Skeletal muscle cell (primary cell): ENCODE data around the gene GBP7.
"Not testable (repeated sequence)": the region's sequence is repeated elsewhere in the genome, so short reads cannot be mapped to it uniquely, and the experiment has no call there.

Experiments used
- DNase-seq: peaks from one replicate; pipeline ENCODE4 v3.0.0-alpha.2; 2010; ENCODE audit warnings: low read depth
- H3K4me3 ChIP-seq: 2 replicates; pipeline ENCODE4 v1.5.1; 2011; ENCODE audit warnings: low read depth, mild to moderate bottlenecking, control low read depth, low read length, moderate library complexity

Gene GBP7

GRCh38 chr1:89171067-89171438, 4.8 kb downstream of the GBP7 start:
- no peak overlapping the region for H3K4me3 ChIP-seq
- no peak for DNase-seq

DNA sequence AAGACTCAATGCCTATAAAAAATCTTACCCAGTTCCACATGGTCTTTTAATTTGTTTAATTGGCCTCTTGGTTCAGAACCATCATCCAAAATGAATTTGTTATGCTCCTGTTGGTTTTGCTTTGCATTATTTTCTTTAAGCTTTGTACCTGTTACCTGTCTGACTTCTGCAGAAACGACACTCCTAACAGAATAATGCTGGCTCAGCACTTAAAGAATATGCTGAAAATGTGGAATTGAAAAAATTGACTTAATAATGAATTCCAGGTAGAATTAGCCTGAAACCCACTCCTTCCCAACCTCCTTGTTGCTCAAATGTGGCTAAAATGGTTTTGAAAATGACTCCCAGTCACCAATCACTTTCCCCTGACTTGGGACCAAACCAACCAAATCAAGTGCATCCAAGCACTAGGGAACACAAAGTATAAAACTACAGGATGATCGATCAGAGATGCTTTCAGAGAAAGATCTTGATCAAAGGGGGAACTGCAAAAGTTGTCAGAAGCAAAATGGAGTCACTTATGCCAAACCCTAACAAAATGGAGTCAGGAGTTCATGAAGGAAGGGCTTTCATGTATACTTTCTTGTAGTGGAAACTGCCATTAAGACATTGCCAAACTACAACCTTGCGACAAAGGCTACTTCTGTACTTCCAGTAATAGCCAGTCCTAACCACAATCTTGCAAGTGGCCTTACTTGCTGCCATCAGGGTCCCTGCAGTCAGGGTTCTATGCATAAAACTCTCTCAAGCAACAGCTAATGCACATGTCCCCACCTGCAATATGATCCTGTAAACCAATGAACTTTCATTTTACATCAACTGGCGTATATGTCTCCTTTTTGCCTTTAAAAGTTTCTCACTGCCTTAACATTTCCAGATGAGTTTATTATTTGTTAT, 5.4 kb downstream of the GBP7 start:
- H3K4me3 ChIP-seq = no peak overlapping the region
- no peak for DNase-seq

DNA sequence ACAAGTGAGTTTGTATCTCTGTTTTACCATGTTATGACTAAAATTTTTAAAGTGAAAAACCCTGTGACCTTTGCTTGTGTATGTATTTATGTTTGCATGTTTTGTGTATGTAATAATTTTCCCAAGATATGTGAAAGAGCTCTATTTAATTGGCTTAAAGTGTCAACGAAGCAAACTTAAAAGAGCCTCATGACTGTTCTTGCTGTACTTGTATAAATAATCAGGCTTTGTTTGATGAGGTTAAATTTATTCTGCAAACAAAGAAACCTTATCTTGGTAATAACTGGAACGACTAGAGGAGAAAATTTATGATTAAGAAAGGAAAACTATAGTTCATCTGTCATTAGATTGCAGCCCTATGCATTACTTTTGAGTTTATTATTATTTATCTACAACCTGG, 6.6 kb downstream of the GBP7 start:
- no peak overlapping the region for H3K4me3 ChIP-seq
- DNase-seq = no peak

GRCh38 chr1:89167590-89168230, 8.1 kb downstream of the GBP7 start:
- no peak for DNase-seq
- no peak overlapping the region for H3K4me3 ChIP-seq

DNA sequence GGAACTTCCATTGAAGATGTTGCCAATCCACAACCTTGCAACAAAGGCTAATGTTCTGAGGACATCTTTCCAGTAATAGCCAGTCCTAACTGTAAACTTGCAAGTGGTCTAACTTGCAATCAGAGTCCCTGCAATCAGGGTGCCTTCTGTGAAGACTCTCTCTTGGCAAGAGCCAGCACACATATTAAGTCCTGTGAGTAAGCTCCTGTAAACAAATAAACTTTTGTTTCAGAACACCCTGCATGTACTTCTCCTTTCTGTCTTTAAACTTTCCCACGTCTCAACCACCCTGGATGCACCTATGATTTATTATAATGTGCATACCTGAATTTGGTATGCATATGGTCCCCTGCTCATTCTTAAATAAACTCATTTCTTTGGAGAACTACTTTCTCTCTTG, 9.1 kb downstream of the GBP7 start:
- H3K4me3 ChIP-seq = no peak overlapping the region
- no peak for DNase-seq

DNA sequence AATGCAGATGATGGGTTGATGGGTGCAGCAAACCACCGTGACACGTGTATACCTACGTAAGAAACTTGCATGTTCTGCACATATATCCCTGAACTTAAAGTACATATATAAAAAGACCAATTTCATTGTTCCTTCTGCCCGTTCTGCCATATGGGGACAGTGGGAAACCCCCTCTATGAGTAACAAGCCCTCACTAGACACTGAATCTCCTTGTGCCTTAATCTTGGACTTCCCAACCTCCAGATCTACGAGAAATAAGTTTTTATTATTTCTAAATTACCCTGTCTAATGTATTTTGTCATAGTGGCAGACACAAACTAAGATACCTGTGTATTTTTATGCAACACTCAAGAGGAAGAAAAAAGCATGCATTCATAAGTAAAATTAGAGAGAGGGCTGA, 10.0 kb downstream of the GBP7 start:
- no peak for DNase-seq
- no peak overlapping the region for H3K4me3 ChIP-seq

DNA sequence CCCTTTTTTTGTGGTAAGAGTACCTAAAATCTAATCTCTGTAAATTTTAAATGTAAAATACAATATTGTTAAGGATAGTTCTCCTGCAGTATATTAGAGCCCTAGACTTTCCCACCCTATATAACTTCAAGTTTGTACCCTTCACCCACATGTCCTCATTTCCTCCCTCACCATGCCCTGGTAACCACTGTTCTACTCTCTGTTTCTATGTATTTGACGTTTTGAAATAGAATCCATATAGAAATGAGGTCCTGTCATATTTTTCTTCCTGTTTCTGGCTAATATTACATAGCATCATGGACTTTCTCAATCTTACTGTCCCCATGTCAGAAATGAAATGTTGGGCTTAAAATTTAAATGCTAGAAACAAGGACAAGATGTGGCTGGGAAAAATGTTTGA, 24.8 kb downstream of the GBP7 start:
- DNase-seq = no peak
- no peak overlapping the region for H3K4me3 ChIP-seq

- H3K4me3 ChIP-seq = no peak overlapping the region
- no peak for DNase-seq
Measured at GRCh38 chr1:89149976-89150375, 25.8 kb downstream of the GBP7 start.

- DNase-seq = no peak
- no peak overlapping the region for H3K4me3 ChIP-seq
Measured at GRCh38 chr1:89149229-89149628, 26.6 kb downstream of the GBP7 start.

DNA sequence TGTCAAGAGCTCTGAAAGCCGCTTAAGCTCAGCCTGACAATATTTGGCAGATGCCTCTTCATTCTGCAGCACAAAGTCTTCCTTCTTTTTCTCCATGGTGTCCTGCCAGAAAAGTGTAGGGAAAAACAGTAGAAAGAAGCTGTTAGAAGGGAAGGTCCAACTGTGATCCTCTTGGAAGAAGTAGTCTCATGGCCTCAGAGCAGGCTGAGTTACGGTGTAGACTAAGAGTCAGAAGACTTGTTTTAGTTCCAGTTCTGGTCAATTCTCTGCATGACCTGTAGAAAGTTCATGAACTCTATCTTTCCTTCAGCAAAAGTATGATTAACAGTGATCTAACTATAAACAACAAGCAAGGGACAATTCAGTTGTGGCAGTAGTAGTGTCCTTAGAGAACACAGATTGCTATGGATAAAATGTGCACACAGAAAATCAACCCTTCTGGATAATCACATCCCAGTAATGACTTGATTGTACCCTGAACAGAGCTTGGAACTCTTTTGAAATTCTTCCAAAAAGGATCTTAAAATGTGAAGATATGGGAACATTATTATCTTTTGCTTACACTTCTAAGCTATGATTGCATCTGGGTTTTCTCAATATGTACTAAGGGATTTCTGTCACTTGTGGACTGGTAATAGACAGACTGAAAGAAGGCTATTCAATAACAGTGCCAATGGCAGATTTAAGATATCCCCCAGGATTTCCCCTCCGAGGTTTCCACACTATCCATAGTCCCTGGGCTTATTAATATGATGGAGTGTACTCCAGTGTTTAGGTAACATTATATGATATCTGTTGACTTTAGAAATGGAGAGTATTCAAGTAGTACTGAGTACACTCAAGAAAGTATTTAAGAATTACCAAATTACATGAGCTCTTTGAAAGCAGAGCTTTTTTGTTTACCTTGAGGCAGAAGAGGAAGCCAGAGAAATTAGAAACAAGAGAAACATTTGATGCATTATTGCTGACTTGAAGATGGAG, 27.8 kb downstream of the GBP7 start:
- H3K4me3 ChIP-seq = no peak overlapping the region
- DNase-seq = no peak

DNA sequence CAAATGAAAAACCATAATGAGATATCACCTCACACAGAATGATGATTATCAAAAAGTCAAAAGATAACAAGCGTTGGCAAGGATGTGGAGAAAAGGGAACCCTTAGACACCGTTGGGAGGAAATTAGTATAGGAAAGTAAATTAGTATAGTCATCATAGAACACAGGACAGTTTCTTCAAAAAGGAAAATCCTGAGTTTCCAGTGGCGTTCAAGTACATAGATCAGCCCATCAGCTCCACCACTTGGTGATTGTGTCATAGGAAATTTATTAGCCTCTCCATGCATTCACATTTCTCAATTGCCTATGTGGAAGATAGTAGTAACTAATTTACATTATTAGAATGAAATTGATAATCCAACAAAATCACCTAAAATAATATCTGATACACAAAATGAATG, 29.1 kb downstream of the GBP7 start:
- no peak for DNase-seq
- no peak overlapping the region for H3K4me3 ChIP-seq

DNA sequence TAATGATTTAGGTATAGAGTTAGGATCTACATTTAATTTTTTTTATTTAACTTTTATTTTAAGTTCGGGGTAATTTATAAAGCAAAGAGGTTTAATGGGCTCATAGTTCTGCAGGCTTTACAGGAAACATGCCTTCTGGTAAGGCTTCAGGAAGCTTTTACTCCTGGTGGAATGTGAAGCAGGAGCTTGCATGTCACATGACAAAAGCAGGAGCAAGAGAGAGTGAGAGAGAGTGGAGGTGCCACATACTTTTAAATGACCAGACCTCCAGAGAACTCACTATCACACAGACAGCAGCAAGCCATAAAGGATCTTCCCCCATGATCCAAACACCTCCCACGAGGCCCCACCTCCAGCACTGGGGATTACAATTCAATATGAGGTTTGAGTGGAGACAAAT, 32.3 kb downstream of the GBP7 start:
- no peak overlapping the region for H3K4me3 ChIP-seq
- no peak for DNase-seq

- H3K4me3 ChIP-seq = no peak overlapping the region
- no peak for DNase-seq
Measured at GRCh38 chr1:89142160-89142559, 33.6 kb downstream of the GBP7 start.

GRCh38 chr1:89133747-89134146, 42.1 kb downstream of the GBP7 start:
- DNase-seq = no peak
- no peak overlapping the region for H3K4me3 ChIP-seq

- DNase-seq = no peak
- H3K4me3 ChIP-seq = no peak overlapping the region
Measured at GRCh38 chr1:89130716-89131115, 45.1 kb downstream of the GBP7 start.

DNA sequence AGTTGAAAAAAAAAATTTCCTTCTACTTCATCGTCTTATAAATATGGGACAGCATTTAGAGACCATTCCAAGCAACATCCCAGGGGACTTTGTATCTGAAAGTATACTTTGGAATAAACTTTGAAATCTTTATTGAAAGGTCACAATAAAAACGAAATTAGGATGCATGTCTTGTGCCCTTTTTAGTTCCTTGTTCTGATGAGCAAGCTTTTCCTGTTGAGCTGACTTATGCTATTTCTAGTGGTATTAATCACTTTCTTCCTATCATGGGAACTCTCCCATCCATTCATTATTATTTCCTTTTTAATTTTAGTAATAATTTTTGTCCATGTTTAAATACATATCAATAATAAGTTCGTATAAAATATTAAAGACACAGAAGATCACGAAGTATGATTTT, 45.9 kb downstream of the GBP7 start:
- no peak for DNase-seq

GRCh38 chr1:89128003-89128458, 47.8 kb downstream of the GBP7 start:
- H3K4me3 ChIP-seq, DNase-seq: not testable (repeated sequence)

More for the DNA sequence above, 45.9 kb downstream of the GBP7 start:
- H3K4me3 ChIP-seq = no peak overlapping the region

DNA sequence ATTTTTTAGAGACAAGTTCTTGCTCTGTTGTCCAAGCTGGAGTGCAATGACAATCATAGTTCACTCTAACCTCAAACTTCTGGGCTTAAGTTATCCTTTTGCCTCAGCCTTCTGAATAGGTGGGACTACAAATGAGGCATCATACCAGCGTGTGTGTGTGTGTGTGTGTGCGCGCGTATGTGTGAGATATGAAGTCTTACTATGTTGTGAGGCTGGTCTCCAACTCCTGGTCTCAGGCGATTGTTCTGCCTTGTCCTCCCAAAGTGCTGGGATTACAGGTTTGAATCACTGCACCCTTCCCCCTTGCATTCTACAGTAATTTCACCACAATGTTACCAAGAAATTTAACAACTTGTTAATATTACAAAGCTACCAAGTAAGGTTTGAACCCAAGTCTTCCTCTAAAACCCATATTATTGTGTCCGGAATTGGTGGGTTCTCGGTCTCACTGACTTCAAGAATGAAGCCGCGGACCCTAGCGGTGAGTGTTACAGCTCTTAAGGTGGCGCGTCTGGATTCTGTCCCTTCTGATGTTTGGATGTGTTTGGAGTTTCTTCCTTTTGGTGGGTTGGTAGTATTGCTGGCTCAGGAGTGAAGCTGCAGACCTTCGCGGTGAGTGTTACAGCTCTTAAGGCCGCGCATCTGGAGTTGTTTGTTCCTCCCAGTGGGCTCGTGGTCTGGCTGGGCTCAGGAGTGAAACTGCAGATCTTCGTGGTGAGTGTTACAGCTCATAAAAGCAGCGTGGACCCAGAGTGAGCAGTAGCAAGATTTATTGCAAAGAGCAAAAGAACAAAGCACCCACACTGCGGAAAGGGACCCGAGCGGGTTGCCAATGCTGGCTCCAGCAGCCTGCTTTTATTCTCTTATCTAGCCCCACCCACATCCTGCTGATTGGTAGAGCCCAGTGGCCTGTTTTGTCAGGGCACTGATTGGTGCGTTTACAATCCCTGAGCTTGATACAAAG, 48.9 kb downstream of the GBP7 start:
- not testable (repeated sequence) for H3K4me3 ChIP-seq, DNase-seq
